NCI-H748 (cell line): ENCODE data around the gene KCNQ1.

Experiments used
- DNase-seq: peaks from one replicate; lab custom pipeline; 2025; ENCODE audit not compliant: unreplicated experiment; lab: John Stamatoyannopoulos, UW

KCNQ1 gene

GRCh38 chr11:2534134-2534956 lies 89.5 kb downstream of the KCNQ1 start:
- DNase-seq: no peak

GRCh38 chr11:2534957-2535672 lies 90.3 kb downstream of the KCNQ1 start:
- no peak for DNase-seq

GRCh38 chr11:2535673-2536439 lies 91.0 kb downstream of the KCNQ1 start:
- no peak for DNase-seq

GRCh38 chr11:2536440-2536989 lies 91.7 kb downstream of the KCNQ1 start:
- no peak for DNase-seq

DNA sequence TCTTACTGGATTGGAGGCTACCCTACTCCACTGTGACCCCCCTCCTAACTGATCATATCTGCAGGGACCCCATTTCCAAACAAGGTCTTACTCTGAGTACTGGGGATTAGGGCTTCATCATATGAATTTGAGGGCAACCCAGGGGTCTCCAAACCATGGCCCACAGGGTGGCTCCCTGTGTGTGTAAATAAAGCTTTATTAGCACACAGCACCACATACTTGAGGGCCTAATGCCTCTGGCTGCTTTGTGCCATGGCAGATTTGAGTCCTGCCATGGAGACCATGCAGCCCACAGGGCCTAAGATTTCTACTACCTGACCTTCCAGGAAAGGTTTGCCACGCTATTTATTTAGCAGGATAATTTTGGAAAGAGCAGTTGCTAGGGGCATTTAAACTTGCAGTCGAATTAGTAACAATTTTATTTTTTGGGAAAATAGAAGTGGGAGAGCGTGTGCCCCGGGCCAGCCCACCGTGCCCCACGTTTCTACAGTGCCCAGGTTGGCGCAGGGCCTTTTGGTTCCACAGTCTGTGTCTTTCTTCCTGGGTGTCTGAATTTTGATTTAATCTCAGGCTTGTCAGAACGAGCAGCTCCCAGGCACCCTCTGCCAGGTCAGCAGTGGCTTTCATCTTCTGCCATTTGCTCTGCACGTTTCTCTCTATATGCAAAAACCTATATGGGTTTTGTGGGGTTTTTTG lies 92.3 kb downstream of the KCNQ1 start:
- DNase-seq: no peak

DNA sequence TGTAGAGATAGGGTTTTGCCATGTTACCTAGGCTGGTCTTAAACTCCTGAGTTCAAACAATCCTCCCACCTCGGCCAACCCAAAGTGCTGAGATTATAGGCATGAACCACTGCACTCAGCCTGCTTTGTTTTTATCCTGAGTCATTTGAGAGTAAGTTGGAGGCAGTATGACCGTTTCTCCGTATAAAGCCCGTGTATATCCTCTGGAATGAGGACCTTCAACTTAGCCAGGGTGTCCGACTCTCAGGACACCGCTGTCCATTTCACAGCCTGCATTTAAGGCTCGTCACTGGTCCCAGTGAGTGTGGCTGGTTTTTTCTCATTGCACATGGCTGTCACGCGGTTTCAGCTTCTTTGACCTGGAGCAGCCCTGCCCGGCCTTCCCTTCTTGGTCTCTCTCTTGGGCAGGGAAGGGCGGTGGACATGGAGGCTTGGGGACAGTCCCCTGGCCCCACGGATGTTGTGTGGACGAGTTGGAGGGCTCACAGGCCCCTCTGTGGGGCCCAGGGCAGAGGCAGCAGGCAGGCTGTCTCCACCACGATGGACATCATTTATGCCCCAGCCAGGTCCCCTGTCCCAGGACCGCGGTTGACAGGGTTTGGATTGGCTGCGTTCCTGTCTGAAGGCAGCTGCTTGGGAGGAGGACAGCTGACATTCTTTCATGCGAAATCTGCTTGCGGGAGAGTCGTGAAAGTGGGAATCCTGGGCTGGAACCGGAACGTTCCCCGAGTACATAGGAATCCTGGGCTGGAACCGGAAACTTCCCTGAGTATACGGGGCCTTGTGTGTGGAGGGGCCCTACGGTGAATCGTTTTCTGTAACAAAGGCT lies 93.3 kb downstream of the KCNQ1 start:
- no peak for DNase-seq

GRCh38 chr11:2538951-2539350 lies 94.1 kb downstream of the KCNQ1 start:
- no peak for DNase-seq

DNA sequence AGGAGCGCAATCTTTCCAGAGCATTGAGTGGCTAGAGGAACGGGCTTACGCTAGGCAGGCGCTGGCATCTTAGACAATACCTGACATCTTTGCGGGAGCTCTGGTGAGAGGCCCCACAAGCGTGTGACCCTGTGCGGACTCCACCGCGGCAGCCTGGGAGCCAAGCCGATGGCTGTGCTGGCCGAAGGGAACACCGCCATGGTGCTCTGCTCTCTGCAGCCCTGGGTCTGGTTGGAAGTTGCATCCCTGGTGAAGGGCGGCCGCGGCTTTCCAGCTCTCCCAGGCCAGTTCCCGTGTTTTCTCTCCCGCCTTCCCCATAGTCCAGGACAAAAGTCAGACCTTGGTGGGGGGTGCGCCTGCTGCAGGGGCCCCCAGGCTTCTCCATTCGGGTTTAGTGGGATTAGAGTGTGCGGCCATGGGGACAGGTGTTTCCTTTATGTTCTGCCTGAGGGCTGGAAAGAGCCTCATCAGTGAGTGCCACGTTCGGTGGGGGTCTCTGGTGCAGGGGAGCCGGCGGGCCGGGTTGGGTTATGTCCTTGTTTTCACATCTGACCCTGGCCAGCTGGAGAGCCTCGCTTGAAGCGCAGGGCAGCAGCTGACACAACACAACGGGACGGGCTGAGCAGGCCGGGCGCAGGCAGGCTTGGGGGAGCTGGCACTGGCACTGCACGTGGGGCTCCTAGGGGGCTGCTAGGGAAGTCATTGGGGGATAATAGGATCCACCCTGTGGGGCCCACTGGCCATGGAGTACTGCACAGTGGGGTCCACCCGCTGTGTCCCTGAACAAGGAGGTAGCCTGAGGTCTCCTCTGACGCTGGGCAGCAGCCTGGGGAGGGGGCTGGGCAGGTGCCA lies 94.8 kb downstream of the KCNQ1 start:
- no peak for DNase-seq

DNA sequence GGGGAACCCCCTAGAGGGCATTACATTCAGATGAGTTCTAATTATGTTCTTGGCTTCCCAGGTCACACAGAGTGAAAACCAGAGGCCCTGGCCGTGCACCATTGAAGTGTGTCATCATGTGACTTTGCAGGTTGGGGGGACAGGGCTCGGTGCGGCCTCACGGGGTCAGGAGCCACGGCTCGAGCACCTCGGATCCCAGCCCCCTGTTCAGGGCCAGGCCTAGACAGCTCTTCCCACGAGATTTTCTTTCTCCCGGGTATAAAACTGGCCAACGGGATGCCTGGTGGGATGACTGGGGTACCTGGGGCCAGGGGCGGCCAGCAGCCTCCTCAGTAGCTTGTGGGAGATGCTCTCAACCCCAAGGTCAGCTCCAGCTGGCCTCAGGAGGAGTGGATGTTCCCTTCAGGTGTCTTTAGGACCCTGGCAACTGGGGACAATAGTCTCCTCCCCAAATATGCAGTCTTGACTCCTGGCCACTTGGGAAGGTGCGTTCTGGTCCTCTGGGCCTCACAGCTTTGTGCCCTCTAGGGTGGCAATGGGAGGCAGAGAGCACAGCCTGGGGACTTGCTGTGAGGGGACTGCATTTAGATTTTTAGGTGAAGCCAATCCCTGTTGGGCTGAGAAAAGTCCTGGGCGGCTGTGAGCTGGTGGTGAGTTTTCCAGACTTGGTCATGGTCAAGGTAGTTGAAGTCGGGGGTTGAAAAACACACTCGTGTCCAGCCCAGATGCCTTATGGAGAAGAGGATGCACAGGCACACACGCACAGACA lies 95.6 kb downstream of the KCNQ1 start:
- no peak for DNase-seq

DNA sequence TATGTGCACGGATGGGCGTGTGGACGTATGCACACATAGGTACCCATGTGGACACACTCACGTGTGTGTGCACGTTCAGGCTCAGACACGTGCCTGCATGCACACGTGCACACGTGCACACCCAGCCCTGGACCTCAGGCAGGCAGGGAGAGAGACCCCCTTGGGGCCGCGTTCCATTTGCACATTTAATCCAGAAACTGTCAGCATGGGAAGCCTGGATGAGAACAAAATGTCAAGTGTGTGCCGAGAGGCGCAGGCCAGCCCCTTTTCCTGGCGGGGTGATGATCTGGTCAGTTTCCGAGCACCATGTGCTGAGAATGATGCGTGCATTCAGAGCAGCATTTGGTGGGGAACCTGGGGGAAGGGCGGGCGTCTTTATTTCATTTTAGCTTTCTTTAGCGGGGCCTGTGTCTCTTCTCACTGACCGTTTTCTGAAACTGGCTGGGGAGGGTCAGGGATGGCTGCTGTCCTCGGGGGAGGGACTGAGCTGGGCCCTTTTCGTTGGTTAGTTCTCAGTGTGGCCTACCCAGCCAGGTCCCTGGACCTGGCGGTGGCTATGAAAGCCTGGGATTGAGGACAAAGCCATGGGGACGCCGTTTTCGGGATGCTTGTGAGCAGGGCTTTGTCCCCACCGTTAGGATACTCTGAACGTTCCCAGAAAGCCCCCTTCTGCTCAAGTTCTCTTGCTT lies 96.3 kb downstream of the KCNQ1 start:
- no peak for DNase-seq

DNA sequence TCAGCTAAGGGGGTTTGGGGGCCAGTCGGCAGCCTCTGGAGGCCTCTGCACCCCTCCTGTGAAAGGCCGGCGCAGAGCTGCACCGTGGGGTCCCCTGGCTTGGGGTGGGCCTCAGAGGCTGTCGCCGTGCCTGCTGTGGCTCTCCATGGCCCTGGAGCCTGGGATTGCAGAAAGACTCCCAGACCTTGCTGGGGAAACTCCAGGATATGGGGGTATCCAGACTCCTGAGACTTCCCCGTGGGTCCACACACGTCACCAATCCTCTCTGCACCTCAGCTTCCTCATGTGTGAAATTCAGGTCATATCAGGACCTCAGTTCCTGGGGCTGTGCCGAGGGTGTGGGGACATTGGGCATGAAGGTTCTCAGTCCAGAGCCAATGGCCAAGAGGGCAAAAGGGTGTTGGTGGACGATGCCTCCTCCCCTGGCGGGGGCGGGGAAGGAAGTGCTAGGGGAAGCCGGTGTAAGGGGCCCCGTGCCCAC lies 97.1 kb downstream of the KCNQ1 start:
- no peak for DNase-seq

GRCh38 chr11:2542406-2542805 lies 97.6 kb downstream of the KCNQ1 start:
- DNase-seq: no peak

GRCh38 chr11:2547806-2548205 lies 103.0 kb downstream of the KCNQ1 start:
- no peak for DNase-seq

DNA sequence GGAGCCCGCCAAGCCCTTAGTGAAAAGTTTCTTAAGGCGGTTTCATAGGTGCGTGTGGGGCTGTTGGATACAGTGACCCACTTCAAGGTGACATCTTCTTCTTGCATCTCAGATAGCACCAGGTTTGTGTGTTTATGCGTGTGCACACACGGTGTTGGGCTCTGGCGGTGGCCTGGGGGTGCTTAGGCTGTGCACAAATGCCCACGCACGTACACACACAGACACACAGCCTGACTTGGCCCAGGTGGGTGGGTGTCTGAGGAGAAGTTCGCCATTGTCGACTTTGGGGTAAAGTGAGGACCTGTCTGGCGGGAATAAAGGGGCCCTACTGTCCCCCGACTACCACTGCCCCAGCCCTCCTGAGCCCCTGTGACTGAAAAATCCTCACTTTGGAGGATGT lies 103.8 kb downstream of the KCNQ1 start:
- no peak for DNase-seq

DNA sequence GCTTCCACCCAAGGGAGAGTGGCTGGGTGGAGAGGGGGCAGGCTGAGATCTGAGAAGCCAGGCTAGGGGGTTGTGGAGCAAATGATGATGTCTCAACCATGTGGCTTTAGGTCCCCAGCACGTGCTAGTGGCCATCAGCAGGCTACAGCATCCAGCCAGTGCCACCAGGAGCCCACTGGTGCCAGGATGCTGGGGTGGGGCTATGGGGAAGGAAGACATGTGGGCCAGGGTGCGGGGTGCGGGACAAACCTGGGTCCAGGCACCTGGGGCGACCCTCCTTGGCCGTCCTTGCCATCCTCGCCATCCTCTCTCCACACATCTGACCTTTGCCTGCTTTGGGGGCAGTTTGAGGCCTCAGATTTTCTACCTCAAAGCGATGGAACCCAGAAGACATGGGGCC lies 104.3 kb downstream of the KCNQ1 start:
- no peak for DNase-seq

DNA sequence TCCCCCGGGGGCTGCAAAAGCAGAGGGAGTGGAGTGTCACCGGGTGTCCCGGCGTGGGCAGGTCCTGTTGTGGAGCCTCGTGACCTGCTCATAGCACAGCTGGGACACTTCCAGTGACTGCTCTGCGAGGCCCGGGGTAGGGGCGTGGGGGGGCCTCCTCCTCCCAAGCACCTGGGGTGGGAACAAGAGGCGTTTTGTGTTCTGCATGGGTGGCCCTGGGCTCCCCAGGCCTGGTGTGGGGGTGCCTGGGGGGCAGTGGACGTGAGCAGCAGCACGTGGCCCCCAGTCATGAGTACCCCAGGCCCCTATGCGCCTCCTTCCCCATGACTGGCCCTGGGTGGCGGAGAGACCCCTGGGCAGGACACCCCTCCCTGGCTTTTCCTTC lies 104.7 kb downstream of the KCNQ1 start:
- no peak for DNase-seq

DNA sequence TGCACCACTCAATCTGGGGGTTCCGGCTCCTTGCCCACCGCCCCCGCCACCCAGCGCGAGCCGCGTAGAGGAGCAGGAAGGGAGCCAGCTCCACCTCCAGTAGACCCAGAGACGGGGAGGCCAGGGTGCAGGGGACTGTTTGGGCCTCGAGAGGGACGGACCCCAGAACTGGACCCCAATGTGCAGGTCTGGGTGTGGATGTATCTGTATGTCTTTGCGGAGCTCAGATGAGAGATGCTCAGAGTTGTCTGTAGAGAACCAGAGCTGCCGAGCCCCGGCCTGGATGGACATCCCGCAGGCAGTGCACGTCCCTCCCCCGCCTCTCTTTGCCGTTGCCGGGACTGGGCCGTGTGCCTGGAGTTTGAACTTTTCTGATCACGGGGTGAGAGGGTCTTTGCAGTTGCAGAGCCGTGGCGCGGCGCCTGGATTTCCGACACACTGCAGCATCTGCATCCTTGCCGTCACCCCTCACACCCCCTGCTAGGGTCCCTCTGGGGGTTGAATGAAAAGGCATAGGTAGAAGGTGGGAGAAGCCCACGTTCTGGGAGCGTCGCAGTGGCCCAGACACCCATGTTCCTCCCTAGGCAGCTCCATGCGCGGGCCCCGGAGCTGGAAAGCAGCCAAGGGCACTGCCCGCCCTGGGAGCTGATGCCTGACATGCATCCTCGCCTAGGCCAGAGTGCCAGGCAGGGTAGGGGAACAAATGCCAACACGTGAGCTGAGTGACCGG lies 105.2 kb downstream of the KCNQ1 start:
- DNase-seq: no peak
